Coronary artery (tissue), 2 donors: ENCODE data around the gene DLD.
"Not testable (repeated sequence)": the region's sequence is repeated elsewhere in the genome, so short reads cannot be mapped to it uniquely, and the experiment has no call there.

Experiments used
- DNase-seq: peaks from one replicate; pipeline ENCODE4 v3.0.0-alpha.2; 2017; ENCODE audit warnings: low spot score
- H3K27ac ChIP-seq, 2 donors: fragments of 200-600 bp; sonication (generic); one replicate each; pipeline ENCODE4 v1.5.1; 2016 to 2019
- H3K4me3 ChIP-seq: fragments of 200-600 bp; sonication (generic); 2 replicates; pipeline ENCODE4 v1.5.1; 2016; ENCODE audit warnings: mild to moderate bottlenecking, moderate library complexity
- TF ChIP-seq, protein P1 (sequence below): fragments of 200-600 bp; sonication (generic); IDR thresholded peaks from one replicate; pipeline ENCODE4 v1.5.1; 2019; ENCODE audit warnings: antibody characterized with exemption

The DLD gene

DNA sequence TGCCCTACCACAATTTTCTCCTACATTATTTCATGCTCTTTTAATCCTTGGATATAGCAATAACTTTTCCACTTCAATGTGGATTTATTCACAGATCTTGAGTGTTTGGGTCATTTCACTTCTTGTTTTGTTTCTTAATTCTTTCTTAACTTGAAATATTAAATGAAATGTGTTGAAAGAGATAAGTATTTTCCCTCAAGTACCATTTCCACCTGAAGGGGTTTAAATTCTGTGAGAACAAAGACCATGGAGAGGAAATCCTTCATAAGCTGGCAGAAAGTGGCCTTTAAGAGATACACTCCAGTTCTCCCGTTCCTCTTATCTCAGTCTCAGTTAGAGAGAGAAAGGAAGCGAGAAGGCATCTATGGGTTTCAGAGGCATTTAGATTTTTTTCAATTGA is 14.1 kb upstream of the DLD start:
- no peak overlapping the region for H3K27ac ChIP-seq
- TF ChIP-seq, protein P1, sequence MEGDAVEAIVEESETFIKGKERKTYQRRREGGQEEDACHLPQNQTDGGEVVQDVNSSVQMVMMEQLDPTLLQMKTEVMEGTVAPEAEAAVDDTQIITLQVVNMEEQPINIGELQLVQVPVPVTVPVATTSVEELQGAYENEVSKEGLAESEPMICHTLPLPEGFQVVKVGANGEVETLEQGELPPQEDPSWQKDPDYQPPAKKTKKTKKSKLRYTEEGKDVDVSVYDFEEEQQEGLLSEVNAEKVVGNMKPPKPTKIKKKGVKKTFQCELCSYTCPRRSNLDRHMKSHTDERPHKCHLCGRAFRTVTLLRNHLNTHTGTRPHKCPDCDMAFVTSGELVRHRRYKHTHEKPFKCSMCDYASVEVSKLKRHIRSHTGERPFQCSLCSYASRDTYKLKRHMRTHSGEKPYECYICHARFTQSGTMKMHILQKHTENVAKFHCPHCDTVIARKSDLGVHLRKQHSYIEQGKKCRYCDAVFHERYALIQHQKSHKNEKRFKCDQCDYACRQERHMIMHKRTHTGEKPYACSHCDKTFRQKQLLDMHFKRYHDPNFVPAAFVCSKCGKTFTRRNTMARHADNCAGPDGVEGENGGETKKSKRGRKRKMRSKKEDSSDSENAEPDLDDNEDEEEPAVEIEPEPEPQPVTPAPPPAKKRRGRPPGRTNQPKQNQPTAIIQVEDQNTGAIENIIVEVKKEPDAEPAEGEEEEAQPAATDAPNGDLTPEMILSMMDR = no peak
- no peak overlapping the region for H3K4me3 ChIP-seq
- DNase-seq = no peak

DNA sequence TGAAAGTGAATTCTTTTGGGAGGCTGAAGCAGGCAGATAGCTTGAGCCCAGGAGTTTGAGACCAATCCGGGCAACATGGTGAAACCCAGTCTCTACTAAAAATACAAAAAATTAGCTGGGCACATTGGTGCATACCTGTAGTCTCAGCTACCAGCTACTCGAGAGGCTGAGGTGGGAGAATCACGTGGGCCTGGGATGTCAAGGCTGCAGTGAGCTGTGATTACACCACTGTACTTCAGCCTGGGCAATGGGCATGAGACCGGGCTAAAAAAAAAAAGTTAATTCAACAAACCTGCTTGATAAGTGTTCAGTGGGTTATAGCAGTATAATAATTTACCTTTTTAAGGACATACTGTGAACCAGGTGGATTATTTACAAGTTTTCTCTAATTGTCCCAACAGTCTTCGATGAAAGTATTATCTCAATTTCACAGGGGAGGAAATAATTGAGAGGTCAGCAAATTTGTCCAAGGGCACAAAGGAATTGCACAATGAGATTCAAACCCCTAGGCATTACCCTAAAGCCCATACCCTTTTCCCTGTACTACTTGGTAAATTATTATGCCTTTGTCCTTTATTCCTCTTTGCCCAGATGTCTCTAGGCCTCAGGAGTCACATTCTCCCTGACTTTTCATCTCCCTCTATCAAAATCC is 13.1 kb upstream of the DLD start:
- H3K27ac ChIP-seq = no peak overlapping the region
- TF ChIP-seq, protein P1 = no peak
- no peak for DNase-seq
- no peak overlapping the region for H3K4me3 ChIP-seq

DNA sequence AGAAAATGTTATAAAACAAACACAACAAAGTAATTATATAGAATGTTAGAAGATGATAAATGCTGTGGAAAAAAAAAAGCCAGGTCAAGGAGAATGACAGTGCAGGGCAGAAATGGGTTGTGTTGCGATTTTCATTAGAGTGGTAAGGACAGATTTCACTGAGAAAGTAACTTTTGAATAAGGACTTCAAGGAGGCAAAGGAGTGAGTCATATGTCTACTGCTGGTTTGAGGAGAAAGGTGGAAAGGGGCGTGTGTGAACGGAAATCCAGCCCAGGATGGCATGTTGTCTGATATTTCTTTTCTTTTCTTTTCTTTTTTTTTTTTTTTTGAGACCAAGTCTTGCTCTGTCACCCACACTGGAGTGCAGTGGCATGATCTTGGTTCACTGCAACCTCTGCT is 12.3 kb upstream of the DLD start:
- TF ChIP-seq, protein P1 = no peak
- no peak for DNase-seq
- no peak overlapping the region for H3K4me3 ChIP-seq
- H3K27ac ChIP-seq = no peak overlapping the region

DNA sequence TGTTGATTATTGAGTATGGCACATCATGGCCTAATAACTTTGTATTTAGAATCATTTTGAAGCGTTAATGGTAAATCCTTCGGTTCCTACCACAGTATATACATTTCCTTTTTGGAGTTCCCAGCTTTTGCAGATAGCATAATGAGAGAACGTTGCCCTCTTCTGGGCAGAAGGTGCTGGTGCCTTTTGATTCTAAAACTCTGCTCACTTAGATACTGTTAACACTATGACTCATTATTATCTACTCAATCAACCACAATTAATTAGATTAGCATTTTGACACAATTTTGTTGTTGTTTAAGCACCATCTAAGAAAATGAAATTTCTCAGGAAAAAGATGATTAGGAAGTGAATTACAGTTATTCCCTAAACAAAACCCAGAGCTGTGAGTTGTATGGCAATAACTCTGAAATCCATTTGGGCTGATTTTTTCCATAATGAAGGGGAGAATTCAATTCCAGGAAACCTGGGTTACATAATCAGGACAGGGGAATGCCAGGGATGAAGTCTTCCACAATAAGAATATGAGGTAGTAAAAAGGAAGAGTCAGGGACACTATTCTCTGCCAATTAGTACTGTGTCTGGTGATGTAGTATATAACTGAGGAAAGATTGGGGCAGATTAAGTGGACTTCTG is 11.5 kb upstream of the DLD start:
- Histone ChIP-seq H3K4me3 (no peak overlapping the region), H3K27ac (no peak overlapping the region)
- TF ChIP-seq, protein P1 = peak; percentile 37
- DNase-seq = no peak

- no peak for DNase-seq
- Histone ChIP-seq H3K27ac (no peak overlapping the region), H3K4me3 (no peak overlapping the region)
- TF ChIP-seq, protein P1 = no peak
Observed at GRCh38 chr7:107882766-107883165, 8.2 kb upstream of the DLD start.

- Histone ChIP-seq H3K4me3 (no peak overlapping the region), H3K27ac (no peak overlapping the region)
- TF ChIP-seq, protein P1 = no peak
- no peak for DNase-seq
Observed at GRCh38 chr7:107884066-107884818, 6.7 kb upstream of the DLD start.

DNA sequence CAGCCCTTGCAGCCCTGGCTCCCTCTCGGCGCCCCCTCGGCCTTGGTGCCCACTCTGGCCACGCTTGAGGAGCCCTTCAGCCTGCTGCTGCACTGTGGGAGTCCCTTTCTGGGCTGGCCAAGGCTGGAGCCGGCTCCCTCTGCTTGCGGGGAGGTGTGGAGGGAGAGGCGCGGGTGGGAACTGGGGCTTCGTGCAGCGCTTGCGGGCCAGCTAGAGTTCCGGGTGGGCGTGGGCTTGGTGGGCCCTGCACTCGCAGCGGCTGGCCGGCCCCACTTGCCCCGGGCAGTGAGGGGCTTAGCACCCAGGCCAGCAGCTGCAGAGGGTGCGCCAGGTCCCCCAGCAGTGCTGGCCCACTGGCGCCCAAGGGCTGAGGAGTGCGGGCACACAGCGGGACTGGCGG is 3.2 kb upstream of the DLD start:
- not testable (repeated sequence) for H3K4me3 ChIP-seq, H3K27ac ChIP-seq, DNase-seq
